ENCODE measurements around the gene UBE2A. TPM values are rescaled to one million over a fixed set of nuclear protein-coding genes. Genes with fewer than 3 reads are reported as not detected.

The UBE2A gene
- total and polyA plus RNA-seq, 2 donors (not counting 3 experiments of a cell fraction or from before 2014, with no cell fraction given): 40.7 to 66.9 TPM

GRCh38 chrX:119573840-119574393 lies 446 bp upstream of the UBE2A start:
- H3K9ac ChIP-seq (replicated peaks; ENCODE audit: extremely low read depth, insufficient read depth, low read length): peak overlapping the region; percentile 86
- CTCF ChIA-PET: interaction anchor here (0.5 to 1.5 kb wide), 5 partner anchors 9 to 306 kb away, joined by 3 to 9 read pairs (median 3); partner anchors contain the start of gene STEEP1
- H3K36me3 ChIP-seq (ENCODE audit: control insufficient read depth in 2 of 2, extremely low read depth in 1 of 2, insufficient read depth in 2 of 2, low read length in 2 of 2): no peaks in the 10 kb centered on the region
- peak overlapping the region; percentile 66 for H2AFZ ChIP-seq (ENCODE audit: low read depth, low read length)
- FAIRE-seq (peak; percentile 57), DNase-seq (ENCODE audit: low read depth, low spot score) (peak; percentile 57)
- peak overlapping the region; percentile 71 for H3K27ac ChIP-seq (ENCODE audit: insufficient read depth, low read depth, low read length)
- intact Hi-C loops (cut with micrococcal nuclease): loop anchor here (1.0 to 5.0 kb wide), 6 partner anchors 9 to 727 kb away; partner anchors contain the start of genes NKRF, RPL39 and STEEP1
- dilution Hi-C loops (cut with MboI; ENCODE audit: extremely low pct_ligation_motif_present, low sequenced_read_pairs): no loop called here
- BruUV-seq (replicated peaks): TSS peak; percentile 22
- peaks cover 10% of the 10 kb centered on the region for H3K79me2 ChIP-seq (ENCODE audit: control insufficient read depth, insufficient read depth, low read length)
- TF ChIP-seq POLR2A (IDR thresholded peaks at IDR 0.05; ENCODE audit: low read depth, low read length) (no peak), GATA2 (IDR thresholded peaks at IDR 0.05; ENCODE audit: insufficient read depth, insufficient read length, low read depth, low read length) (no peak), FOS (IDR thresholded peaks at IDR 0.05; ENCODE audit: borderline replicate concordance, insufficient read depth, low read length) (no peak), POLR2AphosphoS5 (IDR thresholded peaks at IDR 0.05; ENCODE audit: insufficient read depth, low read depth, low read length) (no peak), MYC (IDR thresholded peaks at IDR 0.05; ENCODE audit: low read depth, low read length) (no peak), MAX (IDR thresholded peaks at IDR 0.05; ENCODE audit: insufficient read depth, insufficient read length) (no peak), CTCF (IDR thresholded peaks at IDR 0.05; ENCODE audit: extremely low read depth in 1 of 2, insufficient read depth in 1 of 2, low read depth in 1 of 2, low read length in 2 of 2) (no peak), EZH2 (IDR thresholded peaks at IDR 0.05; ENCODE audit: borderline replicate concordance, low read depth, low read length, severe bottlenecking) (no peak), JUN (IDR thresholded peaks at IDR 0.05; ENCODE audit: borderline replicate concordance, insufficient read depth, insufficient read length, low read depth) (no peak)
- no peaks in the 10 kb centered on the region for H3K9me3 ChIP-seq (replicated peaks; ENCODE audit: control insufficient read depth, insufficient read depth, low read length)
- peaks cover 10% of the 10 kb centered on the region for H3K4me1 ChIP-seq (ENCODE audit: control insufficient read depth, extremely low read depth, insufficient read depth, low read length)
- peak overlapping the region; percentile 75 to 85 (median 85) for H3K4me3 ChIP-seq (replicated peaks in 1 of 3; ENCODE audit: insufficient read depth in 1 of 3, low read depth in 1 of 3, low read length in 3 of 3)
- peak overlapping the region; percentile 64 for H3K4me2 ChIP-seq (ENCODE audit: insufficient read depth, low read length)
- H3K27me3 ChIP-seq (ENCODE audit: control insufficient read depth in 2 of 2, insufficient read depth in 2 of 2, low read length in 2 of 2): no peaks in the 10 kb centered on the region
- no peaks in the 10 kb centered on the region for H3K9me1 ChIP-seq (replicated peaks; ENCODE audit: control insufficient read depth, extremely low read depth, insufficient read depth, low read length)
- no peaks in the 10 kb centered on the region for H4K20me1 ChIP-seq (replicated peaks; ENCODE audit: control insufficient read depth, extremely low read depth, insufficient read depth, low read length)
- POLR2A ChIA-PET: interaction anchor here (0.8 to 1.9 kb wide), 2 partner anchors 9 to 32 kb away, joined by 6 to 9 read pairs; partner anchors contain the start of gene STEEP1
